Measurements from ENCODE around the gene AK2. TPM values are rescaled to one million over a fixed set of nuclear protein-coding genes. Genes with fewer than 3 reads are reported as not detected.
A peak's percentile ranks its signal among the peaks of the same experiment; 100 is the strongest.

The AK2 gene
- polyA plus RNA-seq, 2 of the 4 experiments (the other 2 are of a cell fraction) = 164 to 178 TPM

DNA sequence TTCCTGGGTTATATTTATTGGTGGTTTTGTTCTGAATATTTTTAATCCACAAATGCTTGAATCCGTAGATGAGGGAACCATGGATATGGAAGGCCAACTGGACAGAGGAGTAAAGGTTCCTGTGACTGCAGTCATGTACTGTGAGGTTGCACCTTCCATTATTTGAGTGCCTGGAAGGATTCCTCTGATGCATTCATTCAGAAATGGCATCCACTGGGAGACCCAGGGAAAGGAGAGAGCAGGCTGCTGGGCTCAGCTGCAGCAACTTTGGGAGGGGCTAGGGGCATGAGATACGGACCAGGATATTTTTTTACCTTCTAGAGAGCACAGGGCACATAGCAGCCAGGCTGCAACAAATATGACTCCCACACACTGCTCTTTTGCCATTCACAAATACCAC lies 19.5 kb downstream of the AK2 start:
- H3K4me3 ChIP-seq = no peak overlapping the region
- CTCF ChIA-PET = interaction anchor here (0.6 to 1.1 kb wide), 3 partner anchors 9 to 141 kb away, joined by 3 read pairs; no protein-coding TSS in a partner anchor
- POLR2A ChIA-PET = interaction anchor here (1.1 kb wide), 1 partner anchor 25 kb away, joined by 3 read pairs; no protein-coding TSS in a partner anchor
- no peak overlapping the region for H3K4me2 ChIP-seq
- no peak for ATAC-seq
- H3K9me3 ChIP-seq = no peaks in the 10 kb centered on the region
- H3K4me1 ChIP-seq = no peaks in the 10 kb centered on the region
- H3K27ac ChIP-seq = no peak overlapping the region
- WGBS (ENCODE audit: missing lambda C conversion rate) = 75% methylated on average over 2 of the region's 2 CpGs
- no peak for DNase-seq (ENCODE audit: low read depth in 1 of 2, low spot score in 1 of 2)
- TF ChIP-seq POLR2A (IDR thresholded peaks at IDR 0.05; ENCODE audit: low read length) (no peak), CBX8 (IDR thresholded peaks at IDR 0.05) (no peak), PHF8 (IDR thresholded peaks at IDR 0.05; ENCODE audit: borderline replicate concordance, low read depth) (no peak), JUN (IDR thresholded peaks at IDR 0.05) (no peak), KDM1A (IDR thresholded peaks at IDR 0.05; ENCODE audit: low read depth) (no peak), EHMT2 (IDR thresholded peaks at IDR 0.05; ENCODE audit: low read depth) (no peak), HOXA7 (CRISPR knock-in tag; IDR thresholded peaks at IDR 0.05) (no peak), ZSCAN20 (CRISPR knock-in tag; IDR thresholded peaks at IDR 0.05) (no peak), FOSB (CRISPR knock-in tag; IDR thresholded peaks at IDR 0.05) (no peak), KDM5A (IDR thresholded peaks at IDR 0.05) (no peak), MAZ (IDR thresholded peaks at IDR 0.05; ENCODE audit: borderline replicate concordance, low read depth, low read length) (no peak), ZFP36 (IDR thresholded peaks at IDR 0.05; ENCODE audit: borderline replicate concordance, partially characterized antibody) (no peak)
- TF ChIP-seq, protein P1, sequence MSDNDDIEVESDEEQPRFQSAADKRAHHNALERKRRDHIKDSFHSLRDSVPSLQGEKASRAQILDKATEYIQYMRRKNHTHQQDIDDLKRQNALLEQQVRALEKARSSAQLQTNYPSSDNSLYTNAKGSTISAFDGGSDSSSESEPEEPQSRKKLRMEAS (IDR thresholded peaks at IDR 0.05) = no peak
- TF ChIP-seq, protein P2, sequence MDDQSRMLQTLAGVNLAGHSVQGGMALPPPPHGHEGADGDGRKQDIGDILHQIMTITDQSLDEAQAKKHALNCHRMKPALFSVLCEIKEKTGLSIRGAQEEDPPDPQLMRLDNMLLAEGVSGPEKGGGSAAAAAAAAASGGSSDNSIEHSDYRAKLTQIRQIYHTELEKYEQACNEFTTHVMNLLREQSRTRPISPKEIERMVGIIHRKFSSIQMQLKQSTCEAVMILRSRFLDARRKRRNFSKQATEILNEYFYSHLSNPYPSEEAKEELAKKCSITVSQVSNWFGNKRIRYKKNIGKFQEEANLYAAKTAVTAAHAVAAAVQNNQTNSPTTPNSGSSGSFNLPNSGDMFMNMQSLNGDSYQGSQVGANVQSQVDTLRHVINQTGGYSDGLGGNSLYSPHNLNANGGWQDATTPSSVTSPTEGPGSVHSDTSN (IDR thresholded peaks at IDR 0.05) = no peak
- TF ChIP-seq, protein P3, sequence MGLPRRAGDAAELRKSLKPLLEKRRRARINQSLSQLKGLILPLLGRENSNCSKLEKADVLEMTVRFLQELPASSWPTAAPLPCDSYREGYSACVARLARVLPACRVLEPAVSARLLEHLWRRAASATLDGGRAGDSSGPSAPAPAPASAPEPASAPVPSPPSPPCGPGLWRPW (IDR thresholded peaks at IDR 0.05) = no peak
- no peak for FAIRE-seq

DNA sequence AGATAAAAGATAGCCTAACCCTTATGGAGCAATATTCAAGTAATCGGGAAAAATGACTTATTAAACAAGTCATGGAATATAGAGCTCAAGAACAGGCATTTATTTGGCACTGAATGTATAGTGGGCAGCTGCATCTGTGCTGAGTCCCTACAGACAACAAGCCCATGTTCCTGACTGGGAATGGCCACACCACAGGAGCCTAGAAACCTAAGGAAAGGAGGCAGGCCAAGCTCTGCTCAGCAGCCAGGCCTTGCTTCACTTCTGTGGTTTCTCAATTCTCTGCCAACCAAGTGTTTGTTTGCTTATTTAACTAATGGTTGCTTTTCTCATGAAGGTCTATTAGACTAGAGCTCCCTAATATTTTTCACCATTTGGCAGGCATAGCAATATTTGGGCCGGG lies 21.5 kb downstream of the AK2 start:
- peak in 1 of 2 experiments; percentile 58; a peak in 2 of 6 replicates for ATAC-seq
- CTCF ChIA-PET = interaction anchor here (0.6 to 2.0 kb wide), 6 partner anchors 8 to 488 kb away, joined by 3 to 8 read pairs (median 3); no protein-coding TSS in a partner anchor
- POLR2A ChIA-PET = no interaction called here

More for the DNA sequence above, 21.5 kb downstream of the AK2 start:
- Histone ChIP-seq H3K4me1 (no peaks in the 10 kb centered on the region), H3K4me3 (no peak overlapping the region), H3K4me2 (no peak overlapping the region), H3K27ac (no peak overlapping the region), H3K9me3 (no peaks in the 10 kb centered on the region)
- TF ChIP-seq RFX5 (IDR thresholded peaks at IDR 0.05) = no peak
- TF ChIP-seq CEBPB (IDR thresholded peaks at IDR 0.05) = no peak
- no peak for TF ChIP-seq ZSCAN20 (CRISPR knock-in tag; IDR thresholded peaks at IDR 0.05)
- no peak for TF ChIP-seq MAZ (IDR thresholded peaks at IDR 0.05; ENCODE audit: borderline replicate concordance, low read depth, low read length)
- no peak for TF ChIP-seq SMC3 (IDR thresholded peaks at IDR 0.05)
- no peak for TF ChIP-seq EHMT2 (IDR thresholded peaks at IDR 0.05; ENCODE audit: low read depth)
- TF ChIP-seq, protein P4, sequence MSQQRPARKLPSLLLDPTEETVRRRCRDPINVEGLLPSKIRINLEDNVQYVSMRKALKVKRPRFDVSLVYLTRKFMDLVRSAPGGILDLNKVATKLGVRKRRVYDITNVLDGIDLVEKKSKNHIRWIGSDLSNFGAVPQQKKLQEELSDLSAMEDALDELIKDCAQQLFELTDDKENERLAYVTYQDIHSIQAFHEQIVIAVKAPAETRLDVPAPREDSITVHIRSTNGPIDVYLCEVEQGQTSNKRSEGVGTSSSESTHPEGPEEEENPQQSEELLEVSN (IDR thresholded peaks at IDR 0.05; ENCODE audit: borderline replicate concordance, low read depth) = no peak
- TF ChIP-seq CHD4 (IDR thresholded peaks at IDR 0.05; ENCODE audit: borderline replicate concordance) = no peak
- TF ChIP-seq TFCP2L1 (CRISPR knock-in tag; IDR thresholded peaks at IDR 0.05) = no peak
- no peak for TF ChIP-seq CBX8 (IDR thresholded peaks at IDR 0.05)
- no peak for TF ChIP-seq EHF (CRISPR knock-in tag; IDR thresholded peaks at IDR 0.05)
- TF ChIP-seq, protein P2 (IDR thresholded peaks at IDR 0.05) = no peak
- TF ChIP-seq JUN (IDR thresholded peaks at IDR 0.05) = no peak
- DNase-seq (ENCODE audit: low read depth in 1 of 2, low spot score in 1 of 2) = no peak
- 80% methylated on average over 2 of the region's 2 CpGs for WGBS (ENCODE audit: missing lambda C conversion rate)
- no peak for FAIRE-seq

All from A549 (cell line).